GM06990 (cell line): Measurements from ENCODE around the gene VCPKMT.

Source experiments
- DNase-seq: peaks from one replicate; pipeline ENCODE4 v3.0.0-alpha.2; 2011; ENCODE audit not compliant: insufficient read length; ENCODE audit errors: extremely low read depth
- H3K27me3 ChIP-seq: replicated peaks from 2 replicates; pipeline ENCODE4 v1.6.0; 2011; ENCODE audit warnings: low read length; ENCODE audit not compliant: control insufficient read depth, insufficient read depth
- H3K36me3 ChIP-seq: 2 replicates; pipeline ENCODE4 v1.5.1; 2011; ENCODE audit warnings: low read length; ENCODE audit not compliant: control insufficient read depth, insufficient read depth
- H3K4me3 ChIP-seq: replicated peaks from 2 replicates; pipeline ENCODE4 v1.5.1; 2011; ENCODE audit warnings: low read depth, mild to moderate bottlenecking, control low read depth, low read length
- TF ChIP-seq, protein P1 (sequence below): IDR thresholded peaks from 2 replicates; pipeline ENCODE4 v1.5.1; 2011; ENCODE audit warnings: low read length, control low read depth, mild to moderate bottlenecking, inconsistent platforms; ENCODE audit not compliant: insufficient read depth, poor library complexity, severe bottlenecking

The VCPKMT gene

GRCh38 chr14:50059763-50060616 is 56.4 kb downstream of the VCPKMT start:
- TF ChIP-seq, protein P1, sequence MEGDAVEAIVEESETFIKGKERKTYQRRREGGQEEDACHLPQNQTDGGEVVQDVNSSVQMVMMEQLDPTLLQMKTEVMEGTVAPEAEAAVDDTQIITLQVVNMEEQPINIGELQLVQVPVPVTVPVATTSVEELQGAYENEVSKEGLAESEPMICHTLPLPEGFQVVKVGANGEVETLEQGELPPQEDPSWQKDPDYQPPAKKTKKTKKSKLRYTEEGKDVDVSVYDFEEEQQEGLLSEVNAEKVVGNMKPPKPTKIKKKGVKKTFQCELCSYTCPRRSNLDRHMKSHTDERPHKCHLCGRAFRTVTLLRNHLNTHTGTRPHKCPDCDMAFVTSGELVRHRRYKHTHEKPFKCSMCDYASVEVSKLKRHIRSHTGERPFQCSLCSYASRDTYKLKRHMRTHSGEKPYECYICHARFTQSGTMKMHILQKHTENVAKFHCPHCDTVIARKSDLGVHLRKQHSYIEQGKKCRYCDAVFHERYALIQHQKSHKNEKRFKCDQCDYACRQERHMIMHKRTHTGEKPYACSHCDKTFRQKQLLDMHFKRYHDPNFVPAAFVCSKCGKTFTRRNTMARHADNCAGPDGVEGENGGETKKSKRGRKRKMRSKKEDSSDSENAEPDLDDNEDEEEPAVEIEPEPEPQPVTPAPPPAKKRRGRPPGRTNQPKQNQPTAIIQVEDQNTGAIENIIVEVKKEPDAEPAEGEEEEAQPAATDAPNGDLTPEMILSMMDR = no peak
- no peak for DNase-seq
- Histone ChIP-seq H3K36me3 (no peaks in the 10 kb centered on the region), H3K4me3 (no peak overlapping the region), H3K27me3 (no peaks in the 10 kb centered on the region)
